Stimulated activated memory B cell treated with anti-CD40 and anti-IgM and Interleukin-4, amounts not matched to agents 10 μg/mL and 1 μg/mL and 100 μg/mL, for 72 hours (primary cell): ENCODE results near the gene ROCK1.

ENCODE experiments used
- ATAC-seq: fragments of 150-1000 bp; cut with Tn5 transposase; 2 replicates; pipeline ENCODE4 v1.10.0; 2021
- H3K27ac Mint-ChIP-seq: one replicate; pipeline ENCODE4 v1.8.0; 2022; ENCODE audit warnings: mild to moderate bottlenecking, mixed read lengths
- H3K27me3 Mint-ChIP-seq: one replicate; pipeline ENCODE4 v1.8.0; 2022; ENCODE audit warnings: mixed read lengths
- H3K36me3 Mint-ChIP-seq: one replicate; pipeline ENCODE4 v1.8.0; 2022; ENCODE audit warnings: mixed read lengths
- H3K4me1 Mint-ChIP-seq: one replicate; pipeline ENCODE4 v1.8.0; 2022; ENCODE audit warnings: mixed read lengths
- H3K4me3 Mint-ChIP-seq: one replicate; pipeline ENCODE4 v1.8.0; 2022; ENCODE audit warnings: mild to moderate bottlenecking, moderate library complexity, mixed read lengths
- H3K9me3 Mint-ChIP-seq: one replicate; pipeline ENCODE4 v1.8.0; 2022; ENCODE audit warnings: mixed read lengths

The ROCK1 gene

GRCh38 chr18:21115519-21116411, 4.2 kb upstream of the ROCK1 start:
- ATAC-seq: no peak
- Mint-ChIP-seq H3K4me1 (peaks cover 19% of the 10 kb centered on the region), H3K9me3 (no peaks in the 10 kb centered on the region), H3K27me3 (no peaks in the 10 kb centered on the region), H3K4me3 (no peak overlapping the region), H3K36me3 (no peaks in the 10 kb centered on the region), H3K27ac (no peak overlapping the region)

DNA sequence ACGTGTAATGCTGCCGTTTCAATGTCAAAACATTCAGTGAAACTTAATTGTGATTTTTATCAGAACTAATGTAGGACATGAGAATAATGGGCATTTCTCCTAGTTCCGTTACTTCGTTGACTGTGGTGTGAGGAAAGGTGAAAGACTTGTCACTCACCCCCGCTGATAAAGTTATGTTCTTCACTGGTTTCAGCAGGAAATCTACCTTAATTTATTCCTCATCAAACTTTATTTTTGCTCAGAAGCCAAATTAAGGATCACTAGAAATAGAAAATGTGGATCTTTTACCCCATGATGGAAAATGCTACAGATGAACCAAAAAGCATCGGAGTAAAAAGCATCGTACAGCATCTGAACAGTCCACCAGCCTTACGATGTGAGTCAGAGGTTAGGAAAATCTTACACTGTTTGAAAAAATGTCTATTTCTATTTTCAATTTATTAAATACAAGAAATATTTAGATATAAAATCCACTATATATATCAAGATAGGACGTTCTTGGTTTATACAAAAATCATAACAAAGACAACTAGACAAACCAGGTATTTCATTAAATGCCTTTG, 1.0 kb upstream of the ROCK1 start:
- peak overlapping the region; percentile 89 for H3K27ac Mint-ChIP-seq
- peaks cover 11% of the 10 kb centered on the region for H3K4me1 Mint-ChIP-seq
- ATAC-seq: no peak
- no peaks in the 10 kb centered on the region for H3K36me3 Mint-ChIP-seq
- H3K9me3 Mint-ChIP-seq: no peaks in the 10 kb centered on the region
- no peaks in the 10 kb centered on the region for H3K27me3 Mint-ChIP-seq
- peak overlapping the region; percentile 88 for H3K4me3 Mint-ChIP-seq

DNA sequence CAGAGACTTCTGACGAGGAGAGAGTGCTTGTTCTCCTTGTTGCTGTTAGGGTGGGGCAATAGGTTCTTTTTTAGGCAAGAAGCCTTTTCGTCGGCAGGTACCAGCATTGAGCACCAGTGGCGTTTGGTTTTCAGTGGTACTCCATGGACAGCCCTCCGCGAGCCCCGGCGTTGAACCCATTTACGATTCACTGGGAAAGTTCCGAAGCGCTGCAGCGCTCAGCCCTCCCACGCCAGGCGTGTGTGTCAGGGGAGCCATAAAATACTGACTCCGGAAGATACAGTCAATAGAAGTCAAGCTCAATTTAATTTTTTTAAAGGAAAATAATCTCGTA, 494 bp upstream of the ROCK1 start:
- peaks cover 6% of the 10 kb centered on the region for H3K4me1 Mint-ChIP-seq
- peak overlapping the region; percentile 89 for H3K27ac Mint-ChIP-seq
- no peaks in the 10 kb centered on the region for H3K9me3 Mint-ChIP-seq
- ATAC-seq: no peak
- H3K27me3 Mint-ChIP-seq: no peaks in the 10 kb centered on the region
- H3K4me3 Mint-ChIP-seq: peak overlapping the region; percentile 88
- no peaks in the 10 kb centered on the region for H3K36me3 Mint-ChIP-seq

GRCh38 chr18:21110713-21111345, 784 bp downstream of the ROCK1 start:
- peak overlapping the region; percentile 88 for H3K4me3 Mint-ChIP-seq
- peak; percentile 58 for ATAC-seq

GRCh38 chr18:21109936-21110712, 1.5 kb downstream of the ROCK1 start:
- H3K4me1 Mint-ChIP-seq: peaks cover 6% of the 10 kb centered on the region
- no peaks in the 10 kb centered on the region for H3K9me3 Mint-ChIP-seq
- no peaks in the 10 kb centered on the region for H3K36me3 Mint-ChIP-seq
- H3K27ac Mint-ChIP-seq: peak overlapping the region; percentile 89
- H3K4me3 Mint-ChIP-seq: peak overlapping the region; percentile 88
- no peak for ATAC-seq
- H3K27me3 Mint-ChIP-seq: no peaks in the 10 kb centered on the region

More at GRCh38 chr18:21110713-21111345, 784 bp downstream of the ROCK1 start:
- Mint-ChIP-seq H3K9me3 (no peaks in the 10 kb centered on the region), H3K36me3 (no peaks in the 10 kb centered on the region), H3K27me3 (no peaks in the 10 kb centered on the region), H3K4me1 (peaks cover 6% of the 10 kb centered on the region), H3K27ac (peak overlapping the region; percentile 89)

- peak; percentile 83 for ATAC-seq
- Mint-ChIP-seq H3K27ac (peak overlapping the region; percentile 75), H3K4me1 (peaks cover 22% of the 10 kb centered on the region), H3K9me3 (no peaks in the 10 kb centered on the region), H3K4me3 (peak overlapping the region; percentile 54), H3K27me3 (no peaks in the 10 kb centered on the region), H3K36me3 (no peaks in the 10 kb centered on the region)
Observed at GRCh38 chr18:21105936-21106335, 5.7 kb downstream of the ROCK1 start.

DNA sequence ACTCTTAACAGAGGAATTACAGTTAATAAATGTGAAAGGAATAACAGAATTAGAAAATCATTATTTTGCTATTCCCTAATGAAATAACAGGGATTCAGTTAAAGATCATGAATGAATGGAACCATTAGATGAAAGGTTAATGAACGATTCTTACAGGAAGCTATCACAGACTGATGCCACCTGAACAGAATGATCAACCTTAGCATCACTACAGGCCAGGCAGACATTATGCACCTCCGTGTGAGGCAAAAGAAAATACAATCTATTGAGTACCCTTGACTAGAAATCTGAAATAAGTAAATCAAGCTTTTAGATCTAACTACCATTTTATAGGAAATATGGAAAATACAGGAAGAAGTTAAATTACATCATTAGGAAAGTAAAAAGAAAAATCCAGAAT, 10.4 kb downstream of the ROCK1 start:
- Mint-ChIP-seq H3K4me3 (no peak overlapping the region), H3K4me1 (peaks cover 69% of the 10 kb centered on the region), H3K36me3 (peaks cover 6% of the 10 kb centered on the region), H3K27ac (peak overlapping the region; percentile 28), H3K9me3 (no peaks in the 10 kb centered on the region), H3K27me3 (no peaks in the 10 kb centered on the region)
- ATAC-seq: no peak

DNA sequence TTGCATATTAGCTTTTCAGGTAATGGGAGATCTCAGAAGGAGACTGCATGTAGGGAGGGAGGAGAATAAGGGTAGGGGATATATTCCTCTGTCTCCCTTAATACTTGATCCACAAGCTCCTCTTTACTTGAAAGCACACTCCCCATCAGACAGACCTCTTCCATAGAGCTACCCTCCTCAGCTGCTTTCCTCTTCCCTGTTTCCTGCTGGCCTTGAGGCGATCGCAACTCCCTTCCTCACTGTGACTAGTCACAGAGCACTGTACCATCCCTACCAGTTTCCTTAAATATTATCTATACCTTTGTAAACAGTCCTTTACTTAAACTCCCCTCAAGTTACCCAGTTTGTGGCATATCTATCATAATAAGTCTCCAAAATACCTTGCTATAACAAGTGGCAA, 10.9 kb downstream of the ROCK1 start:
- H3K9me3 Mint-ChIP-seq: no peaks in the 10 kb centered on the region
- H3K4me3 Mint-ChIP-seq: no peak overlapping the region
- peaks cover 6% of the 10 kb centered on the region for H3K36me3 Mint-ChIP-seq
- peak overlapping the region; percentile 28 for H3K27ac Mint-ChIP-seq
- H3K4me1 Mint-ChIP-seq: peaks cover 71% of the 10 kb centered on the region
- no peak for ATAC-seq
- H3K27me3 Mint-ChIP-seq: no peaks in the 10 kb centered on the region

DNA sequence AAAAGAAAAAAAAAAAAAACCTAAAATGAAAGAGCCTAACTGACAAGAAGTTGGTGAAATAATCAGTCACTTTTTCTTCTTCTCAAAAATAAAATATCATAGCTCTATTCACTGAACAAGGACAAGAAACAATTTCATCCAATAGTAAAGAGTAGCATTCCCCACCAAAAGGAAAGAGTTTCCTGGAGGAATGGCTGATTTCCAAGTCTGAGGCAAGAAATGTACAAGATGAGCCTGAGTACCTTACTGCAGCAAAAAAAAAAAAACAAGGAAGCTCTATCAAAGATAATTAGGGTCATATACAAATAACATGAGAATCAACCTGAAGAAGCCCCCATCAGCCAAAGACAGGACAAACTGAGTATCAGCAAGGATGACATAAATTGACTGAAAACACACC, 11.5 kb downstream of the ROCK1 start:
- H3K4me3 Mint-ChIP-seq: no peak overlapping the region
- peaks cover 77% of the 10 kb centered on the region for H3K4me1 Mint-ChIP-seq
- H3K27ac Mint-ChIP-seq: peak overlapping the region; percentile 28

GRCh38 chr18:21099442-21099841, 12.2 kb downstream of the ROCK1 start:
- Mint-ChIP-seq H3K4me1 (peaks cover 80% of the 10 kb centered on the region), H3K27me3 (no peaks in the 10 kb centered on the region), H3K36me3 (peaks cover 16% of the 10 kb centered on the region), H3K9me3 (peaks cover 5% of the 10 kb centered on the region), H3K4me3 (peak overlapping the region; percentile 41), H3K27ac (no peak overlapping the region)
- peak; percentile 77 for ATAC-seq

More for the DNA sequence above, 11.5 kb downstream of the ROCK1 start:
- no peaks in the 10 kb centered on the region for H3K27me3 Mint-ChIP-seq
- ATAC-seq: no peak
- peaks cover 4% of the 10 kb centered on the region for H3K9me3 Mint-ChIP-seq
- peaks cover 11% of the 10 kb centered on the region for H3K36me3 Mint-ChIP-seq

DNA sequence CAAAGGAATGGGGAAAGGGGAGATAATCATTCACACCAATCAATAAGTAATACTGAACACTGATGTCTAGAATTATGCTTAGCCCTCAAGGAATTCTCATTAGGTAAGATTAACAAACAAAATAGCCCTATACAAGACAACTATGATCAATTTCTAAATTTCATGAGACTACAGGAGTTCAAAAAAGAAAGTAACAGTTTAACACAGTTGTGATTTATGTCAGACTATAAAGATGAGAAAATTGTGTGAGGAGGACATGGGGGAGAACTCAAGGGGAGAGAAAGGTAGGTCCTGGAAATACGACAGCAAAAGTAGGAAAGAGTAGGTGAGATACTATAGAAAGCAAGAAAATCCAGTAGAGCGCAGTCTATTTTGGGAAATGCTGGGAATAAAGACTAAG, 14.9 kb downstream of the ROCK1 start:
- Mint-ChIP-seq H3K9me3 (peaks cover 5% of the 10 kb centered on the region), H3K36me3 (peaks cover 22% of the 10 kb centered on the region), H3K27ac (no peak overlapping the region), H3K27me3 (no peaks in the 10 kb centered on the region), H3K4me3 (no peak overlapping the region), H3K4me1 (peaks cover 71% of the 10 kb centered on the region)
- no peak for ATAC-seq

DNA sequence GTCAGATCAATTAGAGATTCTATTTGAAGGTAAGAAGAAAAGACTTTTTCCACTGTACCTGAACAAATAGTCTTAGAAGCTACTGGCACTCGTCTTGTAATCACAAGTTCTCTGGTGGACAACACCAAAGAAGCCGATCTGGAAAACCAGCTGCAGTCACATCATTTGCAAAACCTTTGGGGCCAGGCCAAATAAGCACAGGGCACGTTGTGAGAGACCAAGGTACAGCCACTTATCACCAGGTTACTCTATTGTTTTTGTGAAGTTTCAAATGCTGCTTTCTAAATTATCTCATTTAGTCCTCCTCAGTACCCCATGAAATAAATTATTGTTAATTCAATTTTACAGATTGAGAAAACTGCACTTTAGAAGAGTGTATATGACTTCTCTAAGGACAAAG, 18.5 kb downstream of the ROCK1 start:
- H3K36me3 Mint-ChIP-seq: peaks cover 27% of the 10 kb centered on the region
- H3K4me3 Mint-ChIP-seq: no peak overlapping the region
- H3K9me3 Mint-ChIP-seq: peaks cover 5% of the 10 kb centered on the region
- no peak overlapping the region for H3K27ac Mint-ChIP-seq
- peaks cover 55% of the 10 kb centered on the region for H3K4me1 Mint-ChIP-seq
- ATAC-seq: no peak
- no peaks in the 10 kb centered on the region for H3K27me3 Mint-ChIP-seq

- Mint-ChIP-seq H3K27ac (no peak overlapping the region), H3K36me3 (peaks cover 31% of the 10 kb centered on the region), H3K27me3 (no peaks in the 10 kb centered on the region), H3K4me3 (no peak overlapping the region), H3K4me1 (peaks cover 53% of the 10 kb centered on the region), H3K9me3 (peaks cover 10% of the 10 kb centered on the region)
- no peak for ATAC-seq
Observed at GRCh38 chr18:21090680-21091079, 20.9 kb downstream of the ROCK1 start.

DNA sequence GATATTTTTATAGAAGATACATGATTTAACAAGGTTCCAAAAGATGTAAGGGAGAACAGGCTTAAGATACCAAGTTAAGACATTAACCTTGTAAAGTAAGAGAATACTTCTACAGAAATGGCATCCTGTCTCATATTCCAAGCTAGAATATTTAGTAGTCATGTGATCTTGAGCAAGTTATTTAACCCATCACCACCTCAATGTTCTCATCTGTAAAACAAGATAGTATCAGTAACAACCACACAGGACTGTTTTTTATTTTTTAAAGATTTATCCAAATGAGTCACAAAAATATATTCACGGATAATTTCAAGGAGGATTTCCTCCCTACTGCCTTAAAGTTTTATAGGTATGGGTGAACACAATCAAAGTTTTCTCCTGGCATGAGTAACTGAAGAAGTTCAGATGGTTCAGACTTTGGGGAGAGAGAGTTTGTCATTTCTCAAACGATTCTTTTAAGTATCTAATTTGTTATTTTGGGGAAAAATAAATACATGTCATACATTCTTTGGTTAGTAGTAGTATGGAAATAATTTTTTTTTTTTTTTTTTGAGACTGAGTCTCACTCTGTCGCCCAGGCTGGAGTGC, 25.9 kb downstream of the ROCK1 start:
- H3K9me3 Mint-ChIP-seq: peaks cover 8% of the 10 kb centered on the region
- H3K4me3 Mint-ChIP-seq: no peak overlapping the region
- H3K27me3 Mint-ChIP-seq: no peaks in the 10 kb centered on the region
- peaks cover 79% of the 10 kb centered on the region for H3K4me1 Mint-ChIP-seq
- peaks cover 53% of the 10 kb centered on the region for H3K36me3 Mint-ChIP-seq
- no peak for ATAC-seq
- no peak overlapping the region for H3K27ac Mint-ChIP-seq
